Medulla oblongata (tissue), 1 donor: ENCODE data around the gene TCTN2.

Experiments used
- DNase-seq: peaks from one replicate; pipeline ENCODE4 v3.0.0-alpha.2; 2015; ENCODE audit errors: extremely low spot score

Gene TCTN2

DNA sequence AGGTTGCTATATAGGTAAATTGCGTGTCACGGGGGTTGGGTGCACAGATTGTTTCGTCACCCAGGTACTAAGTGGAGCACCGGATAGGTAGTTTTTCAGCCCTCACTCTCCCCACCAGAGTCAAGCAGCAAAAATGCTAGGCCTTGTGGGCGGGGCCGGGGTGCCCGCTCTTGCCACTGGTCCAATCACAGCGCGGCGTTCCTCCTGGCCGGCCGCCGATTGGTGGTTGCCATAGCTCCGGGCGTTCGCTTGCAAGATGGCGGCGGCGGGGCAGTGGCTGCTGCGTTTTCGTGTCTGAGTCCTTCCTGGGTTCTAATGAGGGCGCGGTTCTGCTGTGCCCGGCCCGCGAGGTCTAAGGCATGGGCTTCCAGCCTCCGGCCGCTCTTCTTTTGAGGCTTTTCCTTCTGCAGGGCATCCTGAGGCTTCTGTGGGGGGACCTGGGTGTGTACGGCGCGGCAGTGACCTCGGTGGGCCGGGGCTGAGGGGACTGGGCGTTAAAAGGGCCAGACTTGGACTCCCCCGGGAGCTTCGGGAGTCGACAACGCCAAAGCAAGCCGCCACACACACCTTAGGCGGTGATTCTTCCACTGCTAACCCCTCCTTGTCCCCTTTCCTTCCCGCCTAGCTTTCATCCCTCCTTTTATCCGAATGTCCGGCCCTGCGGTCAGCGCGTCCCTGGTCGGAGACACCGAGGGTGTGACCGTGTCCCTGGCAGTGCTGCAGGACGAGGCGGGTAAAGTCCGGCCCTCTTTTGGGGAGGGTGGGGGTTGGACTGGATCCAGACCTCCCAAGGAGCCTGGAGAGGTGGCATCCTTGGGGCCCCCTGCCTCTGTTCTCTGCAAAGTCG is at the start of gene TCTN2:
TSS of gene TCTN2 (plus strand) at position 232 of the 847 bp plus-strand sequence. CDS start at position 360, 128 bp downstream.
- peak; percentile 91 for DNase-seq

GRCh38 chr12:123621619-123622530 is 49.0 kb upstream of the TCTN2 start:
- DNase-seq, result no peak

DNA sequence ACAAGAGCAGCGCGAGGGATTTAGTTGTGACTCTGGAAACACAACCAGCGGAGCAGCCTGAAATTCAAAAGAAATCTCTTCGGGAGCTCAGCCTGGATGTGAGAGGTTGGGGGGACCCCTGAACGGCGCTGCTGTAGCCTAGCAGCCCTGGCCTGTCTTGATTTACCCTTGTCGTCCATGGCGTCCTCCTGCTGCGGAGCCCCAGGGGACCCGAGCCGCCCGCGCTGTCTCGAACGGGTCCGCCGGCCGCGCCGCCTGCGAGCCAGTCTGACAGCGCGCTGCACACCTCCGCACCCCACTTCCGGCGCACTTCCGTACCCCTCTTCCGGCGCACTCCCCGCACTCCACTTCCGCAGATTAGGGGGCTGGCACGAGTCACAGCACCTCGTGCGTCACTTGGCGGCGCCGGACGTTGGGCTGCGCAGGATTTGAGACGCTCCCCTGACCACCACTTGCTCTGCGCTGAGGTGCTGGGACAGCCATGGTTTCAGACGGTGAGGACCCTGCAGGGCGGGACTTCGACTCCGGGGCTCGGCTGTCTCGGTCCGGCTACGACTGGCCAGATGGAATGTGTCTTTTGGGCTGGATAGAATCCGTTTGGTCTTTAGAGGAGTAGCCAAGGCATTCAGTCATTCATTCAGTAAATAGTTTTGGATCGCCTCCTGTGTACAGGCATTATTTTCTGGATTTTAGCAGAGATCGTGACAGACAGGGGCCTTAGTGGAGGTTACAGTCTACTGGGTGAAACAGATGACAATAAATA is 37.4 kb upstream of the TCTN2 start, which contains the start of the genes EIF2B1 and GTF2H3:
TSS of gene EIF2B1 (minus strand) at position 308 of the 763 bp plus-strand sequence. CDS start at position 179, 129 bp downstream.
TSS of gene GTF2H3 (plus strand) at position 451 of the 763 bp plus-strand sequence. CDS start at position 482, 31 bp downstream.
- DNase-seq, result peak; percentile 97

DNA sequence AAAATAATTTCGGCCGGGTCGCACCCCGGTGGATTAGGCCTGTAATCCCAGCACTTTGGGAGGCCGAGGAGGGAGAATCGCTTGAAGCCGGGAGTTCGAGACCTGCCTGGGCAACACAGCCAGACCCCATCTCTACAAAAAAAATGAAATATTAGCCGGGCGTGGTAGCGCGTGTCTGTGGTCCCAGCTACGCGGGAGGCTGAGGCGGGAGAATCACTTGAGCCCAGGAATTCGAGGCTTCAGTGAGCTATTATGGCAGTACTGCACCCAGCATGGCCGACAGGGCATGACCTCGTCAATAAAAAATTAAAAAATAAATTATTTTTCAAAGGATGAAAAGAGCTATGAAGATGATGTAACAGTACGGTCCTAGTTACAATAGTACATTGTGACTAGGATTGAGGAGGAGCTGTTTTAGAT is 36.8 kb upstream of the TCTN2 start:
- DNase-seq, result no peak

DNA sequence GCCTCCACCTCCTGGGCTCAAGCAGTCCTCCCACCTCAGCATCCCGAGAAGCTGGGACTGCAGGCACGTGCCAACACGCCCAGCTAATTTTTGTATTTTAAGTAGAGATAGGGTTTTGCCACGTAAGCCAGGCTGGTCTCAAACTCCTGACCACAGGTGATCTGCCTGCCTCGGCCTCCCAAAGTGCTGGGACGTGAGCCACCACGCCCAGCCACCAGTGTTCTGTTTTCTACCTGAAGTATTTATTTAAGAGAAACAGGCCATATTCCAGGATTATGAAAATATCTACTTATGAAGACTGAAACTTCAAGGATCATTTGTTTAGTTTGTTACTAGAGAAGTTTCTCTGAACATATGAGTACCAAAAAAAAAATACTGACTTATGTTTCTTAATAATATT is 27.0 kb upstream of the TCTN2 start:
- no peak for DNase-seq

DNA sequence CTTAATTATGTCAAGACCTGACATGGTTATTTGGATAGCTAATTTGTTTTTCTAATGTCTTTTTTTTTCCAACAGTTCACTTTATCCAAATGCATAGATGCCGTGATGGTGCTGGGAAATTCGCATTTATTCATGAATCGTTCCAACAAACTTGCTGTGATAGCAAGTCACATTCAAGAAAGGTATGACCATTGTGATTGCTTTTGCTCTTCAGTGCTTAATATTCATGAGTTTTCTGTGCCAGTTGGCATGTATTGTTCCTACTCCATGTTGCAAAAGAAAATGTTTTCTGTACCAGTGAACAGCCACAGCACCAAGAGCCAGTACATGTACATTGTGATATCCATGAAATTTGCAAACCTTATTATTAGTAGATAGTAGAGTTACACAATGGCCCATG is 25.5 kb upstream of the TCTN2 start:
- no peak for DNase-seq

- no peak for DNase-seq
These were observed 25.0 kb upstream of the TCTN2 start for GRCh38 chr12:123645878-123646277.

- DNase-seq, result no peak
These were observed 22.5 kb upstream of the TCTN2 start for GRCh38 chr12:123648401-123648800.

DNA sequence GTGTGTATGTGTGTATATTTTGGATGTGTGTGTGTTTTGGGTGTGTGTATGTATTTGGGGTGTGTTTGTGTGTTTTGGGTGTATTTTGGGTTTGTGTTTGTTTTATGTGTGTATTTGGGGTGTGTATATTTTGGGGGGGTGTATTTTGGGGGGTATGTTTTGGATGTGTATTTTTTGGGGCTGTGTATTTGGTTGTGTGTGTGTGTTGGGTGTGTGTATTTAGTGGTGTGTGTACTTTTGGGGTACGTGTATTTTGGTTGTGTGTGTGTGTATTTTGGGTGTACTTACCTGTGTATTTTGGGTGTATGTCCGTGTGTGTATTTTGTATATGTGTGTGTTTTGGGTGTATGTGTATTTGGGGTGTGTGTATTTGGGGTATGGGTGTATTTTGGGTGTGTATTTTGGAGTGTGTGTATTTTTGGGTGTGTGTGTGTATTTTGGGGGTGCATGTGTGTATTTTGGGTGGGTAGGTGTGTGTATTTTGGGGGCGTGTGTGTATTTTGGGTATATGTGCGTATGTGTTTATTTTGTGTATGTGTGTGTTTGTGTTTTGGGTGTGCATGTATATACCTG is 16.7 kb upstream of the TCTN2 start:
- no peak for DNase-seq

- no peak for DNase-seq
These were observed 15.5 kb upstream of the TCTN2 start for GRCh38 chr12:123655420-123655819.

- no peak for DNase-seq
These were observed 14.5 kb upstream of the TCTN2 start for GRCh38 chr12:123656392-123656791.

DNA sequence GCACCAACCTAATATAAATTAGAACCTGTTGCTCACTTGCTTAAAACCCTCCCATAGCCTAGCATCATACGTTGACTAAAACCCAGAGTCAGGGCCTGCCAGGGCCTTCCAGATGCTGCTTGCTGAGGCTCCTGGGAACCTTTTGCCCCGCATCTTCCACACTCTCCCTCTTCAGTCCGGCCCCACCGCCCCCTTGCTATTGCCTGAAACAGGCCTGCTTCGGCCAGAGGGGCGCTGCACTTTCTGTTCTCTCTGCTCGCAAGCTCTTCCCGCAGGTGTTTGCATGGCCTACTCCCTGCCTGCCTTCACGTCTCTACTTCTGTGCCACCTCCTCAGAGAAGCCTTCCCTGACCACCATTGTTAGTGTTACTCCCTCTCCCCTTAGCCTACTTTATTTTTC is 13.7 kb upstream of the TCTN2 start:
- no peak for DNase-seq

GRCh38 chr12:123659996-123660727 is 10.8 kb upstream of the TCTN2 start:
- no peak for DNase-seq

GRCh38 chr12:123667771-123668170 is 3.1 kb upstream of the TCTN2 start:
- DNase-seq, result no peak

- DNase-seq, result no peak
These were observed 963 bp downstream of the TCTN2 start for GRCh38 chr12:123671876-123672275.

GRCh38 chr12:123675436-123675835 is 4.5 kb downstream of the TCTN2 start:
- no peak for DNase-seq

DNA sequence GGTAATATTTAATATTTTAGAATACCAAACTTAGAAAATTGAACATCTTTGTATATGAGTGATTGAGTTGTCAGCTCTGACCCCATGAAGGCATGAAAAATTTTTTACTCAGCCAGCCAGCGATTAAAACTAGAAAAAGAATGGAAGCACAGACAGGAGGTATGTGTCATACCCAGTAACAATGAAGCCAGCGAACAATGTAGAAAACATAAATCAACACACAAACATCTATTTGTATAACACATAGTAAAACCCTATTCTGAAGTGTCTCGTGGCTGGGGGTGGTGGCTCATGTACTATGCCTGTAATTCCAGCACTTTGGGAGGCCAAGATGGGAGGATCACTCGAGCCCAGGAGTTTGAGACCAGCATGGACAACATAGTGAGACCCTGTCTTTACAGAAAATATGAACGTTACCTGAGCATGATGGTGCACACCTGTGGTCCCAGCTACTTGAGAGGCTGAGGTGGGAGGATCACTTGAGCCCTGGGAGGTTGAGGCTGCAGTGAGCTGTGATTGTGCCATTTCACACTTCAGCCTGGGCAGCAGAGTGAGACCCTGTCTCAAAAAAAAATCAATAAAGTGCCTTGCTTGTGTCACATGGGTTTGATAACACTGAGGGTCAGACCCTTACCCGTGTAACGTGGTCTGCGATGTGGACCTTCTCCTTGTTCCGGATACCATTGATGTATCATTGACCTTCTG is 5.9 kb downstream of the TCTN2 start:
- DNase-seq, result no peak

- DNase-seq, result no peak
These were observed 8.1 kb downstream of the TCTN2 start for GRCh38 chr12:123678981-123679380.

DNA sequence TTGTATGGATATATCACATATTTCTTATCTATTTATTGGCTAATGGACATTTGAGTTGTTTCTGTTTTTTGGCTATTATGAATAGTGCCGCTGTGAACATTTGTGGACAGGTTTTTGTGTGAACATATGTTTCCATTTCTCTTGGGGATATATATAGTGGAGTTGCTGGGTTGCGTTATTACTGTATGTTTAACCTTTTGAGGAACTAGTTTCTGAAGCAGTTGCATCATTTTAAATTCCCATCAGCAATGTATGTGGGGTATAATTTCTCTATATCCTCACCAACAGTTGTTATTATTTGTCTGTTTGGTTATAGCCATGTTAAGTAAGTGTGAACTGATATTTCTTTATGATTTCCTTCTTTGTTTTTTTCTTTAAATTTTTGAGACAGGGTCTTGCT is 10.7 kb downstream of the TCTN2 start:
- no peak for DNase-seq

- no peak for DNase-seq
These were observed 13.1 kb downstream of the TCTN2 start for GRCh38 chr12:123683964-123684363.
